ENCODE results near the gene CXCL12.

CXCL12 gene

GRCh38 chr10:44402465-44403195 lies 17.7 kb upstream of the CXCL12 start:
- POLR2A ChIA-PET = no interaction called here
- TF ChIP-seq LEF1 (IDR thresholded peaks at IDR 0.05; ENCODE audit: borderline replicate concordance) (no peak), CTBP1 (IDR thresholded peaks at IDR 0.05; ENCODE audit: borderline replicate concordance) (no peak), SP1 (IDR thresholded peaks at IDR 0.05) (no peak), L3MBTL2 (conservative IDR thresholded peaks at IDR 0.05) (no peak), PKNOX1 (IDR thresholded peaks at IDR 0.05) (no peak), ELF4 (IDR thresholded peaks at IDR 0.05) (no peak), SUZ12 (IDR thresholded peaks at IDR 0.05) (no peak), TARDBP (IDR thresholded peaks at IDR 0.05) (no peak), NFRKB (IDR thresholded peaks at IDR 0.05) (no peak), ARNT (IDR thresholded peaks at IDR 0.05) (no peak), BHLHE40 (IDR thresholded peaks at IDR 0.05; ENCODE audit: borderline replicate concordance) (no peak), FOXM1 (IDR thresholded peaks at IDR 0.05; ENCODE audit: borderline replicate concordance) (no peak), FOXA1 (IDR thresholded peaks at IDR 0.05) (no peak), ZNF384 (IDR thresholded peaks at IDR 0.05) (no peak), HDGF (IDR thresholded peaks at IDR 0.05; ENCODE audit: borderline replicate concordance) (no peak), FOXK2 (IDR thresholded peaks at IDR 0.05) (no peak)
- no peak for DNase-seq (ENCODE audit: extremely low spot score)
- CTCF ChIA-PET = no interaction called here

GRCh38 chr10:44400541-44400940 lies 15.6 kb upstream of the CXCL12 start:
- POLR2A ChIA-PET = no interaction called here
- no peak for DNase-seq (ENCODE audit: extremely low spot score)
- TF ChIP-seq CTBP1 (IDR thresholded peaks at IDR 0.05; ENCODE audit: borderline replicate concordance) (no peak), ARNT (IDR thresholded peaks at IDR 0.05) (no peak), TARDBP (IDR thresholded peaks at IDR 0.05) (no peak), FOXA1 (IDR thresholded peaks at IDR 0.05) (no peak), ELF4 (IDR thresholded peaks at IDR 0.05) (no peak), FOXK2 (IDR thresholded peaks at IDR 0.05) (no peak), BHLHE40 (IDR thresholded peaks at IDR 0.05; ENCODE audit: borderline replicate concordance) (no peak), SUZ12 (IDR thresholded peaks at IDR 0.05) (no peak), HDGF (IDR thresholded peaks at IDR 0.05; ENCODE audit: borderline replicate concordance) (no peak), ZNF384 (IDR thresholded peaks at IDR 0.05) (no peak), NFRKB (IDR thresholded peaks at IDR 0.05) (no peak), PKNOX1 (IDR thresholded peaks at IDR 0.05) (no peak), LEF1 (IDR thresholded peaks at IDR 0.05; ENCODE audit: borderline replicate concordance) (no peak), SP1 (IDR thresholded peaks at IDR 0.05) (no peak), L3MBTL2 (conservative IDR thresholded peaks at IDR 0.05) (no peak), FOXM1 (IDR thresholded peaks at IDR 0.05; ENCODE audit: borderline replicate concordance) (no peak)
- CTCF ChIA-PET = interaction anchor here (0.7 kb wide), 1 partner anchor 14 kb away, joined by 3 read pairs; no protein-coding TSS in a partner anchor

- TF ChIP-seq CTBP1 (IDR thresholded peaks at IDR 0.05; ENCODE audit: borderline replicate concordance) (no peak), ZNF384 (IDR thresholded peaks at IDR 0.05) (no peak), ELF4 (IDR thresholded peaks at IDR 0.05) (no peak), BHLHE40 (IDR thresholded peaks at IDR 0.05; ENCODE audit: borderline replicate concordance) (no peak), PKNOX1 (IDR thresholded peaks at IDR 0.05) (no peak), FOXA1 (IDR thresholded peaks at IDR 0.05) (no peak), FOXM1 (IDR thresholded peaks at IDR 0.05; ENCODE audit: borderline replicate concordance) (no peak)
- ChIA-PET POLR2A (no interaction called here), CTCF (interaction anchor here (0.7 kb wide), 1 partner anchor 13 kb away, joined by 3 read pairs; no protein-coding TSS in a partner anchor)
- no peak for DNase-seq (ENCODE audit: extremely low spot score)
These were observed 15.0 kb upstream of the CXCL12 start for GRCh38 chr10:44399659-44400451.

GRCh38 chr10:44398747-44399658 lies 14.1 kb upstream of the CXCL12 start:
- CTCF ChIA-PET = no interaction called here

More at GRCh38 chr10:44398747-44399658, 14.1 kb upstream of the CXCL12 start:
- DNase-seq (ENCODE audit: extremely low spot score) = no peak
- POLR2A ChIA-PET = no interaction called here
- TF ChIP-seq L3MBTL2 (conservative IDR thresholded peaks at IDR 0.05) (no peak), FOXK2 (IDR thresholded peaks at IDR 0.05) (no peak), FOXM1 (IDR thresholded peaks at IDR 0.05; ENCODE audit: borderline replicate concordance) (no peak), ARNT (IDR thresholded peaks at IDR 0.05) (no peak), LEF1 (IDR thresholded peaks at IDR 0.05; ENCODE audit: borderline replicate concordance) (no peak), BHLHE40 (IDR thresholded peaks at IDR 0.05; ENCODE audit: borderline replicate concordance) (no peak), SP1 (IDR thresholded peaks at IDR 0.05) (no peak), CTBP1 (IDR thresholded peaks at IDR 0.05; ENCODE audit: borderline replicate concordance) (no peak), ELF4 (IDR thresholded peaks at IDR 0.05) (no peak), TARDBP (IDR thresholded peaks at IDR 0.05) (no peak), HDGF (IDR thresholded peaks at IDR 0.05; ENCODE audit: borderline replicate concordance) (no peak)

Data from HEK293T (cell line).